ENCODE data around the gene GPR25. TPM values are rescaled to one million over a fixed set of nuclear protein-coding genes. Genes with fewer than 3 reads are reported as not detected.

GPR25 gene
- total RNA-seq, 4 donors from 2014 or later: 1.3 TPM; not detected in 3

GRCh38 chr1:200838676-200839445, 33.9 kb upstream of the GPR25 start:
- intact Hi-C loops (cut with DNase I): no loop called here
- Histone ChIP-seq H3K27me3 (no peaks in the 10 kb centered on the region), H3K9me3 (peaks cover 0 to 8% (median 0%) of the 10 kb centered on the region in 3 donors), H3K36me3 (peaks cover 0 to 47% (median 0%) of the 10 kb centered on the region in 3 donors), H3K4me1 (peaks cover 0 to 4% (median 0%) of the 10 kb centered on the region in 3 donors), H3K4me3 (no peak overlapping the region), H3K27ac (no peak overlapping the region)
- 84 to 88% methylated on average over 3 of the region's 3 CpGs for WGBS, 2 donors
- no peak for DNase-seq
- TF ChIP-seq POLR2A (IDR thresholded peaks at IDR 0.05): no peak
- TF ChIP-seq, protein P1, sequence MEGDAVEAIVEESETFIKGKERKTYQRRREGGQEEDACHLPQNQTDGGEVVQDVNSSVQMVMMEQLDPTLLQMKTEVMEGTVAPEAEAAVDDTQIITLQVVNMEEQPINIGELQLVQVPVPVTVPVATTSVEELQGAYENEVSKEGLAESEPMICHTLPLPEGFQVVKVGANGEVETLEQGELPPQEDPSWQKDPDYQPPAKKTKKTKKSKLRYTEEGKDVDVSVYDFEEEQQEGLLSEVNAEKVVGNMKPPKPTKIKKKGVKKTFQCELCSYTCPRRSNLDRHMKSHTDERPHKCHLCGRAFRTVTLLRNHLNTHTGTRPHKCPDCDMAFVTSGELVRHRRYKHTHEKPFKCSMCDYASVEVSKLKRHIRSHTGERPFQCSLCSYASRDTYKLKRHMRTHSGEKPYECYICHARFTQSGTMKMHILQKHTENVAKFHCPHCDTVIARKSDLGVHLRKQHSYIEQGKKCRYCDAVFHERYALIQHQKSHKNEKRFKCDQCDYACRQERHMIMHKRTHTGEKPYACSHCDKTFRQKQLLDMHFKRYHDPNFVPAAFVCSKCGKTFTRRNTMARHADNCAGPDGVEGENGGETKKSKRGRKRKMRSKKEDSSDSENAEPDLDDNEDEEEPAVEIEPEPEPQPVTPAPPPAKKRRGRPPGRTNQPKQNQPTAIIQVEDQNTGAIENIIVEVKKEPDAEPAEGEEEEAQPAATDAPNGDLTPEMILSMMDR (IDR thresholded peaks at IDR 0.05): no peak

GRCh38 chr1:200845360-200845759, 27.4 kb upstream of the GPR25 start:
- Histone ChIP-seq H3K4me1 (no peaks in the 10 kb centered on the region), H3K36me3 (peaks cover 4 to 91% (median 5%) of the 10 kb centered on the region in 3 donors), H3K9me3 (no peaks in the 10 kb centered on the region), H3K27ac (no peak overlapping the region), H3K27me3 (no peaks in the 10 kb centered on the region), H3K4me3 (no peak overlapping the region)
- intact Hi-C loops (cut with DNase I): no loop called here
- 75 to 94% methylated on average over 4 of the region's 4 CpGs for WGBS, 2 donors
- TF ChIP-seq POLR2A (IDR thresholded peaks at IDR 0.05): no peak
- TF ChIP-seq, protein P1 (IDR thresholded peaks at IDR 0.05): no peak
- DNase-seq: no peak

DNA sequence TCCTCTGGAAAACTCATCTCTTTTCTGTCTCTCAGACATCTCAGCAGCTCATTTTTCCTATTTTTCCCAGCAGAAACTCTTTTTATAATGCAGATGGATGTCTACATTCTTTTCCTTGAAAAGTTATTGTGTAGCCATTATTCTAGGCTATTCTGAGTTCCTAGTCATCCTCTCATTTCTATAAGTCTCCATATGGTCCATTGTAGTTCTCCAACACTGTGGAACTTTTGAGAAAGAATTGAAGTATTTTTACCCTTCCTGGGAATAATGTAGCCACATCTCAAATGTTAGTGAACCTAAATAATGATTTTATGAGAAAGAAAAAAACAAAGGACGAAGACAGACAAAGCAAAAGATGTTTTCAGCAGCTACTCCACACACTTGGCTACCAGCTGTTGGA, 26.4 kb upstream of the GPR25 start:
- intact Hi-C loops (cut with DNase I): no loop called here
- no peak for DNase-seq
- WGBS, 2 donors: 100% methylated on average over 1 of the region's 1 CpG
- TF ChIP-seq, protein P1 (IDR thresholded peaks at IDR 0.05): no peak
- TF ChIP-seq POLR2A (IDR thresholded peaks at IDR 0.05): no peak
- Histone ChIP-seq H3K9me3 (no peaks in the 10 kb centered on the region), H3K27ac (no peak overlapping the region), H3K36me3 (peaks cover 4 to 96% (median 6%) of the 10 kb centered on the region in 3 donors), H3K27me3 (no peaks in the 10 kb centered on the region), H3K4me3 (no peak overlapping the region), H3K4me1 (no peaks in the 10 kb centered on the region)

DNA sequence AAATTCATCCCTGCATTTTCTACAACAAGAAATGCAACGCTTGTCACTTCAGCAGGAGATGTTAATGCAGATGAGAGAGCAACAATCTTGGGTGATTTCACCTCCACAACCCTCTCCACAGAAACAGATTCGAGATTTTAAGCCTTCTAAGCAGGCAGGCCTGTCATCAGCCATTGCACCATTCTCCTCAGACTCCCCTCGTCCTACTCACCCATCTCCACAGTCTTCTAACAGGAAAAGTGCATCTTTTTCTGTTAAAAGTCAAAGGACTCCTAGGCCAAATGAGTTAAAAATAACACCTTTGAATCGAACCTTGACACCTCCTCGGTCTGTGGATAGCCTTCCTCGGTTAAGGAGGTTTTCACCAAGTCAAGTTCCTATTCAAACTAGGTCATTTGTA, 23.4 kb upstream of the GPR25 start:
- H3K27me3 ChIP-seq: no peaks in the 10 kb centered on the region
- no peak overlapping the region for H3K4me3 ChIP-seq
- no peak overlapping the region for H3K27ac ChIP-seq
- DNase-seq: no peak
- no peaks in the 10 kb centered on the region for H3K9me3 ChIP-seq
- WGBS, 2 donors: 85 to 88% methylated on average over 6 of the region's 6 CpGs
- H3K36me3 ChIP-seq: peaks cover 4 to 97% (median 6%) of the 10 kb centered on the region in 3 donors
- no peak for TF ChIP-seq POLR2A (IDR thresholded peaks at IDR 0.05)
- TF ChIP-seq, protein P1 (IDR thresholded peaks at IDR 0.05): no peak
- intact Hi-C loops (cut with DNase I): no loop called here
- H3K4me1 ChIP-seq: no peaks in the 10 kb centered on the region

DNA sequence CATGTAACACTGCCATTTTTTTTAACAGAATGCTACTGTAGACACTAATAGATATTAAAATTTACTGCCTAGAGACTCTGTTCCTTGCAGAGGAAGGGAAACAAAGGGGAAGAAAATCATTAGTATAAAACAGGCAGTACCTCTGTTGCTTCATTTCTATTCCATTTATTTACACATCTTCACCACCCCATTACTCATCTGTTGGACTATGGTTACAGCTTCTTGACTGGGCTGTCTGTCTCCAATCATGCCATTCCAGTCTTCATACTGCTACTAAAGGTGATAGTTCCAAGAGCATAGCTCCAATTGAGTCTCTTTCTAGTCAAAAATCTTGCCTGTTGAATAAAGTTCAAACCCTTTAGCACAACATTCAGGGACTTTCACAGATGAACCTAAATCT, 22.2 kb upstream of the GPR25 start:
- no peak for DNase-seq
- TF ChIP-seq, protein P1 (IDR thresholded peaks at IDR 0.05): no peak
- TF ChIP-seq POLR2A (IDR thresholded peaks at IDR 0.05): no peak
- intact Hi-C loops (cut with DNase I): no loop called here

More for the DNA sequence above, 22.2 kb upstream of the GPR25 start:
- no peak overlapping the region for H3K4me3 ChIP-seq
- H3K36me3 ChIP-seq: peaks cover 0 to 97% (median 6%) of the 10 kb centered on the region in 3 donors
- no peaks in the 10 kb centered on the region for H3K4me1 ChIP-seq
- no peaks in the 10 kb centered on the region for H3K9me3 ChIP-seq
- H3K27ac ChIP-seq: no peak overlapping the region
- H3K27me3 ChIP-seq: no peaks in the 10 kb centered on the region

Data from esophagus squamous epithelium (tissue), 5 donors.